GM13977 (cell line): ENCODE measurements around the gene ZBED3.

Experiments used
- DNase-seq: peaks from one replicate; pipeline ENCODE4 v3.0.0; 2012; ENCODE audit warnings: low spot score
- CTCF ChIP-seq: IDR thresholded peaks from 2 replicates; pipeline ENCODE4 v1.5.1; 2012; ENCODE audit warnings: mild to moderate bottlenecking, control low read depth; ENCODE audit not compliant: insufficient read depth; ENCODE audit errors: extremely low read depth, missing control alignments
- in situ Hi-C: fragments of 300-500 bp; cut with MboI; formaldehyde crosslinking; loops from one replicate; pipeline ENCODE4 v1.12.0; 2022; ENCODE audit warnings: low sequenced_read_pairs, low pct_unique_long_range_greater_than_20kb, mixed read lengths, inconsistent platforms; ENCODE audit not compliant: unreplicated experiment

ZBED3 gene

GRCh38 chr5:77022511-77023417, 64.3 kb downstream of the ZBED3 start:
- DNase-seq, result no peak
- TF ChIP-seq CTCF, result no peak
- in situ Hi-C loops, result no loop called here
